ENCODE measurements around the gene FMR1. TPM values are rescaled to one million over a fixed set of nuclear protein-coding genes. Genes with fewer than 3 reads are reported as not detected.

Gene FMR1
- 28.8 and 38.2 TPM in 2 replicates for total RNA-seq

DNA sequence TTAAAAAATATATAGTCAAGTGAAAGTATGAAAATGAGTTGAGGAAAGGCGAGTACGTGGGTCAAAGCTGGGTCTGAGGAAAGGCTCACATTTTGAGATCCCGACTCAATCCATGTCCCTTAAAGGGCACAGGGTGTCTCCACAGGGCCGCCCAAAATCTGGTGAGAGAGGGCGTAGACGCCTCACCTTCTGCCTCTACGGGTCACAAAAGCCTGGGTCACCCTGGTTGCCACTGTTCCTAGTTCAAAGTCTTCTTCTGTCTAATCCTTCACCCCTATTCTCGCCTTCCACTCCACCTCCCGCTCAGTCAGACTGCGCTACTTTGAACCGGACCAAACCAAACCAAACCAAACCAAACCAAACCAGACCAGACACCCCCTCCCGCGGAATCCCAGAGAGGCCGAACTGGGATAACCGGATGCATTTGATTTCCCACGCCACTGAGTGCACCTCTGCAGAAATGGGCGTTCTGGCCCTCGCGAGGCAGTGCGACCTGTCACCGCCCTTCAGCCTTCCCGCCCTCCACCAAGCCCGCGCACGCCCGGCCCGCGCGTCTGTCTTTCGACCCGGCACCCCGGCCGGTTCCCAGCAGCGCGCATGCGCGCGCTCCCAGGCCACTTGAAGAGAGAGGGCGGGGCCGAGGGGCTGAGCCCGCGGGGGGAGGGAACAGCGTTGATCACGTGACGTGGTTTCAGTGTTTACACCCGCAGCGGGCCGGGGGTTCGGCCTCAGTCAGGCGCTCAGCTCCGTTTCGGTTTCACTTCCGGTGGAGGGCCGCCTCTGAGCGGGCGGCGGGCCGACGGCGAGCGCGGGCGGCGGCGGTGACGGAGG lies at the start of gene FMR1:
FMR1 (plus strand) TSS at position 728 of the 831 bp plus-strand sequence. CDS start 261 bp downstream, outside the sequence.

DNA sequence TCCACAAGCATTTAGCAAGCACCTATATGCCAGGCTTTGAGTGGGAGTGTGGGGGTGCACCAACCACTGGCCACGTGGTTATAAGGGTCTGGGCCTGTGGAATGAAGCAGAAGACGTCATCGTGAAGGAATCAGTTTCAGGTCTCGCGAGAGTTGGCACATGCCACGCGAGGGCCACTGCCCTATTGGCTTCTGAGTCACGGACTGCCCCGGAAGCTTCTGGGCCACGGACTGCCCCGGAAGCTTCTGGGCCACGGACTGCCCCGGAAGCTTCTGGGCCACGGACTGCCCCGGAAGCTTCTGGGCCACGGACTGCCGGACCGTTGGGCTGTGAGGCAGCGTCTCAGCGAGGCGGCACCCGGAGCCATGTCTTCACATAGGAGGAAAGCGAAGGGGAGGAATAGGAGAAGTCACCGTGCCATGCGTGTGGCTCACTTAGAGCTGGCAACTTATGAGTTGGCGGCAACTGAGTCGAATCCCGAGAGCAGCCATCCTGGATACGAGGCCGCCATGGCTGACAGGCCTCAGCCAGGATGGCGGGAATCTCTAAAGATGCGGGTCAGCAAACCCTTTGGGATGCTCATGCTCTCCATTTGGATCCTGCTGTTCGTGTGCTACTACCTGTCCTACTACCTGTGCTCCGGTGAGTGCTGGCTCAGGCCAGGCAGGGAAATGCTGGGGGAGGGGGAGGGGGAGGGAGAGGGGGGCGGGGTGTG lies 69.5 kb downstream of the FMR1 start, which contains the start of gene FMR1NB:
FMR1NB (plus strand) TSS at position 300 of the 715 bp plus-strand sequence; CDS start at position 366, 66 bp downstream.

Other genes with a start within 250 kb of the FMR1 start
- not detected in 2 replicates for gene FMR1NB, start 69.4 kb downstream of the FMR1 start, total RNA-seq

All from dermis lymphatic vessel endothelial cell (primary cell).